A673 (cell line): ENCODE results near the gene ZNF529. TPM values are rescaled to one million over a fixed set of nuclear protein-coding genes. Genes with fewer than 3 reads are reported as not detected.
A peak's percentile ranks its signal among the peaks of the same experiment; 100 is the strongest.

Experiments used
- BruUV-seq: library from RNA; stranded (reverse); fragments of 400-500 nt; replicated peaks from 2 replicates; lab custom pipeline; 2021; lab: Mats Ljungman, UMichigan
- CTCF ChIA-PET: fragments of 300-600 bp; sonication (Branson Sonifier 250); formaldehyde crosslinking; loops from one replicate; lab custom pipeline; 2022; ENCODE audit warnings: antibody characterized with exemption; lab: Charles Lee
- POLR2A ChIA-PET: fragments of 300-600 bp; sonication (Branson Sonifier 250); formaldehyde crosslinking; loops from one replicate; lab custom pipeline; 2022; ENCODE audit warnings: antibody characterized with exemption; ENCODE audit not compliant: low non-redundant PET; lab: Charles Lee
- DNase-seq: peaks from one replicate; pipeline ENCODE4 v3.0.0-alpha.2; 2015; ENCODE audit warnings: low spot score
- H3K27ac ChIP-seq: fragments of 200-600 bp; sonication (generic); 2 replicates; pipeline ENCODE4 v1.5.1; 2016; ENCODE audit warnings: mixed run types, low read depth, mild to moderate bottlenecking, mixed read lengths, antibody characterized with exemption, low read length; ENCODE audit not compliant: poor library complexity, severe bottlenecking
- H3K27me3 ChIP-seq: fragments of 200-600 bp; sonication (generic); replicated peaks from 2 replicates; pipeline ENCODE4 v1.6.1; 2017; ENCODE audit warnings: mixed run types, low read depth, mild to moderate bottlenecking, mixed read lengths, antibody characterized with exemption, low read length; ENCODE audit not compliant: insufficient read depth, poor library complexity
- H3K36me3 ChIP-seq: fragments of 200-600 bp; sonication (generic); 2 replicates; pipeline ENCODE4 v1.6.1; 2016; ENCODE audit warnings: mixed run types, mild to moderate bottlenecking, mixed read lengths, antibody characterized with exemption, low read length; ENCODE audit not compliant: insufficient read depth, poor library complexity, severe bottlenecking
- H3K4me1 ChIP-seq: fragments of 200-600 bp; sonication (generic); 2 replicates; pipeline ENCODE4 v1.6.1; 2017; ENCODE audit warnings: mixed run types, mild to moderate bottlenecking, mixed read lengths, antibody characterized with exemption, low read length; ENCODE audit not compliant: insufficient read depth, poor library complexity, severe bottlenecking
- H3K4me3 ChIP-seq: fragments of 200-600 bp; sonication (generic); 2 replicates; pipeline ENCODE4 v1.5.1; 2016; ENCODE audit warnings: low read depth, mixed run types, mild to moderate bottlenecking, mixed read lengths, low read length; ENCODE audit not compliant: poor library complexity, severe bottlenecking
- H3K9me3 ChIP-seq: fragments of 200-600 bp; sonication (generic); 2 replicates; pipeline ENCODE4 v1.6.1; 2016; ENCODE audit warnings: mixed run types, low read depth, mild to moderate bottlenecking, mixed read lengths, antibody characterized with exemption, low read length; ENCODE audit not compliant: poor library complexity, severe bottlenecking
- EZH2 ChIP-seq: fragments of 200-600 bp; sonication (generic); IDR thresholded peaks from 2 replicates; pipeline ENCODE4 v1.6.1; 2017; ENCODE audit warnings: borderline replicate concordance, low read depth, mild to moderate bottlenecking, mixed read lengths, antibody characterized with exemption, low read length; ENCODE audit not compliant: poor library complexity, severe bottlenecking
- intact Hi-C: fragments of 100-400 bp; cut with micrococcal nuclease; formaldehyde crosslinking; loops from one replicate; pipeline ENCODE4 v1.10.0; 2022; ENCODE audit not compliant: unreplicated experiment
- total RNA-seq: library from RNA; stranded (reverse); gene quantifications from 2 replicates; pipeline ENCODE4 v1.2.3, GENCODE V29; 2021
- TF ChIP-seq, protein P1 (sequence below): fragments of 300-800, 200-600 bp; sonication (generic); conservative IDR thresholded peaks from 2 replicates; pipeline ENCODE4 v1.5.1; 2017; ENCODE audit warnings: low read depth, mild to moderate bottlenecking, antibody characterized with exemption, low read length, moderate library complexity, mixed read lengths

Gene ZNF529
- total RNA-seq, 1 experiment from 2014 or later, result 17.8 TPM

DNA sequence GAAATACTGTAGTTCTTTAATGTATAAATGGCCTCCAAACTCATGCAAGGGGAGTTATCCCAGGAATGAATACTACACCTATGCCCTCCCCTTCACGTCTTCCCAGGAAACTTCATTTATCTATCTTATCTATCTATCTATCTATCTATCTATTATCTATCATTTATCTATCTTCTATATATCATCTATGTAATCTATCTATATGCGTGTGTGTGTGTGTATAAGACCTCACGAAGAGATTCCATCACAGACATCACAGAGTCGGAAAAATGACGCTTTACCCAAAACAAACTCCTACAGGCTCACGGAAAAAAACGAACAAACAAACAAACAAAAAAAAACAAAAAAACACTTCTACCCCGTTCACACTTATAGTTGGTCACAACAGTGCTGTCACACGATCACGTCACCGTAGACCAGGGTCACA lies 486 bp downstream of the ZNF529 start:
- Histone ChIP-seq H3K4me1 (no peaks in the 10 kb centered on the region), H3K36me3 (peaks cover 25% of the 10 kb centered on the region), H3K27me3 (no peaks in the 10 kb centered on the region), H3K9me3 (peaks cover 8% of the 10 kb centered on the region), H3K4me3 (peak overlapping the region; percentile 82), H3K27ac (peak overlapping the region; percentile 83)
- DNase-seq, result no peak
- TF ChIP-seq EZH2, result no peak
- TF ChIP-seq, protein P1, sequence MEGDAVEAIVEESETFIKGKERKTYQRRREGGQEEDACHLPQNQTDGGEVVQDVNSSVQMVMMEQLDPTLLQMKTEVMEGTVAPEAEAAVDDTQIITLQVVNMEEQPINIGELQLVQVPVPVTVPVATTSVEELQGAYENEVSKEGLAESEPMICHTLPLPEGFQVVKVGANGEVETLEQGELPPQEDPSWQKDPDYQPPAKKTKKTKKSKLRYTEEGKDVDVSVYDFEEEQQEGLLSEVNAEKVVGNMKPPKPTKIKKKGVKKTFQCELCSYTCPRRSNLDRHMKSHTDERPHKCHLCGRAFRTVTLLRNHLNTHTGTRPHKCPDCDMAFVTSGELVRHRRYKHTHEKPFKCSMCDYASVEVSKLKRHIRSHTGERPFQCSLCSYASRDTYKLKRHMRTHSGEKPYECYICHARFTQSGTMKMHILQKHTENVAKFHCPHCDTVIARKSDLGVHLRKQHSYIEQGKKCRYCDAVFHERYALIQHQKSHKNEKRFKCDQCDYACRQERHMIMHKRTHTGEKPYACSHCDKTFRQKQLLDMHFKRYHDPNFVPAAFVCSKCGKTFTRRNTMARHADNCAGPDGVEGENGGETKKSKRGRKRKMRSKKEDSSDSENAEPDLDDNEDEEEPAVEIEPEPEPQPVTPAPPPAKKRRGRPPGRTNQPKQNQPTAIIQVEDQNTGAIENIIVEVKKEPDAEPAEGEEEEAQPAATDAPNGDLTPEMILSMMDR, result no peak
- CTCF ChIA-PET, result no interaction called here
- POLR2A ChIA-PET, result no interaction called here
- intact Hi-C loops, result no loop called here
- BruUV-seq, result TSS peak; percentile 73

DNA sequence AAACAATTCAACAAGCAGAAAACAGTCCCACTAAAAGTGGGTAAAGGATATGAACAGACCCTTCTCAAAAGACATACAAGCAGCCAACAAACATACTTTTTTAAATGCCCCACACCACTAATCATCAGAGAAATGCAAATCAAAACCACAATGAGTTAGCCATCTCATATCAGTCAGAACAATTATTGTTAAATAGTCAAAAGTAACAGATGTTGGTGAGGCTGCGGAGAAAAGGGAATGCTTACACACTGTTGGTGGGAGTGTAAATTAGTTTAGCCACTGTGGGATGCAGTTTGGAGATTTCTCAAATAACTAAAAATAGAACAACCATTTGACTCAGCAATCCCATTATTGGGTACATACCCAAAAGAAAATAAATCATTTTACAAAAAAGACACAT lies 8.7 kb downstream of the ZNF529 start:
- no peak overlapping the region for H3K4me3 ChIP-seq
- ChIA-PET POLR2A (no interaction called here), CTCF (no interaction called here)
- TF ChIP-seq, protein P1, result no peak
- no peak for TF ChIP-seq EZH2
- H3K4me1 ChIP-seq, result no peaks in the 10 kb centered on the region
- peaks cover 32% of the 10 kb centered on the region for H3K9me3 ChIP-seq
- H3K27ac ChIP-seq, result no peak overlapping the region
- BruUV-seq, result no TSS peak
- intact Hi-C loops, result no loop called here
- peaks cover 6% of the 10 kb centered on the region for H3K36me3 ChIP-seq
- no peaks in the 10 kb centered on the region for H3K27me3 ChIP-seq
- DNase-seq, result no peak

DNA sequence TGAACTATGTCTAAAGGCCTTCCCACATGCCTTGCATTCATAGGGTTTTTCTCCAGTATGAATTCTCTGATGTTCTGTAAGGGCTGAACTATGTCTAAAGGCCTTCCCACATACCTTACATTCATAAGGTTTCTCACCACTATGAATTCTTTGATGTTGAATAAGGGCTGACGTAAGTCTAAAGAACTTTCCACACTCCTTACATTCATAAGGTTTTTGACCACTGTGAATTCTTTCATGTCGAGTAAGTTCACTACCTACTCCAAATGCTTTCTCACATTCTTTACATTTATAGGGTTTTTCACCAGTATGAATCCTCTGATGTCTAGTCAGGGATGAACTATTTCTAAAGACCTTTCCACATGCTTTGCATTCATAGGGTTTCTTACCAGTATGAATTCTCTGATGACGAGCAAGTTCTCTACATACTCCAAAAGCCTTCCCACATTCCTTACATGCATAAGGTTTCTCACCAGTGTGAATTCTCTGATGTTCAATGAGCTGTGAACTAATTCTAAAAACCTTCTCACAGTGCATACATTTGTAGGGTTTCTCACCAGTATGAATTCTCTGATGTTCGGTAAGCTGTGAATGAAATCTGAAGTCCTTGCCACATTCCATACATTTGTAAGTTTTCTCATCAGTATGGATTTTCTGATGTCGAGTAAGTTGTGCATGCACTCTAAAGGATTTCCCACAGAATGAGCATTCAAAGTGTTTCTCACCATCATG lies 25.9 kb downstream of the ZNF529 start:
- Histone ChIP-seq H3K27me3 (no peaks in the 10 kb centered on the region), H3K27ac (no peak overlapping the region), H3K9me3 (peaks cover 91% of the 10 kb centered on the region), H3K4me3 (no peak overlapping the region), H3K4me1 (no peaks in the 10 kb centered on the region), H3K36me3 (peaks cover 67% of the 10 kb centered on the region)
- BruUV-seq, result no TSS peak
- ChIA-PET POLR2A (no interaction called here), CTCF (no interaction called here)
- TF ChIP-seq, protein P1, result no peak
- TF ChIP-seq EZH2, result no peak
- intact Hi-C loops, result no loop called here
- peak; percentile 3 for DNase-seq
